ENCODE data around the gene DHRS13.

DHRS13 gene

GRCh38 chr17:28873839-28874238 is 29.0 kb downstream of the DHRS13 start:
- TF ChIP-seq MYC (IDR thresholded peaks at IDR 0.05; ENCODE audit: low read depth, low read length) (no peak), CTCF (IDR thresholded peaks at IDR 0.05; ENCODE audit: low read depth, low read length) (no peak), POLR2A (IDR thresholded peaks at IDR 0.05; ENCODE audit: extremely low read depth, insufficient read length) (no peak), MAX (IDR thresholded peaks at IDR 0.05; ENCODE audit: low read depth, low read length) (no peak)
- no peak overlapping the region for H3K4me3 ChIP-seq (ENCODE audit: low read depth, low read length)
- no peak for DNase-seq (ENCODE audit: low read depth)

- no peak for TF ChIP-seq POLR2A (IDR thresholded peaks at IDR 0.05; ENCODE audit: extremely low read depth, insufficient read length)
- DNase-seq (ENCODE audit: low read depth): no peak
- no peak overlapping the region for H3K4me3 ChIP-seq (ENCODE audit: low read depth, low read length)
Observed at GRCh38 chr17:28871056-28871579, 31.8 kb downstream of the DHRS13 start.

- DNase-seq (ENCODE audit: low read depth): no peak
- H3K4me3 ChIP-seq (ENCODE audit: low read depth, low read length): no peak overlapping the region
- TF ChIP-seq MYC (IDR thresholded peaks at IDR 0.05; ENCODE audit: low read depth, low read length) (no peak), MAX (IDR thresholded peaks at IDR 0.05; ENCODE audit: low read depth, low read length) (no peak), POLR2A (IDR thresholded peaks at IDR 0.05; ENCODE audit: extremely low read depth, insufficient read length) (no peak), CTCF (IDR thresholded peaks at IDR 0.05; ENCODE audit: low read depth, low read length) (no peak)
Observed at GRCh38 chr17:28867276-28867675, 35.6 kb downstream of the DHRS13 start.

GRCh38 chr17:28865946-28866752 is 36.7 kb downstream of the DHRS13 start:
- no peak overlapping the region for H3K4me3 ChIP-seq (ENCODE audit: low read depth, low read length)
- TF ChIP-seq MAX (IDR thresholded peaks at IDR 0.05; ENCODE audit: low read depth, low read length): no peak
- TF ChIP-seq CTCF (IDR thresholded peaks at IDR 0.05; ENCODE audit: low read depth, low read length): no peak
- TF ChIP-seq POLR2A (IDR thresholded peaks at IDR 0.05; ENCODE audit: extremely low read depth, insufficient read length): no peak
- no peak for TF ChIP-seq MYC (IDR thresholded peaks at IDR 0.05; ENCODE audit: low read depth, low read length)
- peak; percentile 55 for DNase-seq (ENCODE audit: low read depth)

- TF ChIP-seq MYC (IDR thresholded peaks at IDR 0.05; ENCODE audit: low read depth, low read length): no peak
- no peak for TF ChIP-seq CTCF (IDR thresholded peaks at IDR 0.05; ENCODE audit: low read depth, low read length)
- TF ChIP-seq MAX (IDR thresholded peaks at IDR 0.05; ENCODE audit: low read depth, low read length): no peak
- TF ChIP-seq POLR2A (IDR thresholded peaks at IDR 0.05; ENCODE audit: extremely low read depth, insufficient read length): no peak
- H3K4me3 ChIP-seq (ENCODE audit: low read depth, low read length): no peak overlapping the region
- DNase-seq (ENCODE audit: low read depth): peak; percentile 1
Observed at GRCh38 chr17:28864991-28865849, 37.7 kb downstream of the DHRS13 start.

GRCh38 chr17:28863953-28864352 is 38.9 kb downstream of the DHRS13 start:
- TF ChIP-seq CTCF (IDR thresholded peaks at IDR 0.05; ENCODE audit: low read depth, low read length) (no peak), MYC (IDR thresholded peaks at IDR 0.05; ENCODE audit: low read depth, low read length) (no peak), MAX (IDR thresholded peaks at IDR 0.05; ENCODE audit: low read depth, low read length) (no peak), POLR2A (IDR thresholded peaks at IDR 0.05; ENCODE audit: extremely low read depth, insufficient read length) (no peak)
- no peak overlapping the region for H3K4me3 ChIP-seq (ENCODE audit: low read depth, low read length)
- no peak for DNase-seq (ENCODE audit: low read depth)
